GM23248 (cell line): Measurements from ENCODE around the gene ADM2. TPM values are rescaled to one million over a fixed set of nuclear protein-coding genes. Genes with fewer than 3 reads are reported as not detected.
A peak's percentile ranks its signal among the peaks of the same experiment; 100 is the strongest.
"Not testable (repeated sequence)": the region's sequence is repeated elsewhere in the genome, so short reads cannot be mapped to it uniquely, and the experiment has no call there.

Experiments used
- DNase-seq: peaks from one replicate; pipeline ENCODE4 v3.0.0-alpha.2; 2015
- H2AFZ ChIP-seq: fragments of 200-600 bp; sonication (generic); 2 replicates; pipeline ENCODE4 v1.6.1; 2016; ENCODE audit warnings: antibody characterized with exemption
- H3F3A ChIP-seq: fragments of 200-600 bp; sonication (generic); 2 replicates; pipeline ENCODE4 v1.6.1; 2016; ENCODE audit warnings: mild to moderate bottlenecking, antibody characterized with exemption, mixed run types; ENCODE audit not compliant: insufficient read depth
- H3K27ac ChIP-seq: fragments of 200-600 bp; sonication (generic); 2 replicates; pipeline ENCODE4 v1.5.1; 2016; ENCODE audit warnings: mild to moderate bottlenecking
- H3K27me3 ChIP-seq: fragments of 200-600 bp; sonication (generic); replicated peaks from 2 replicates; pipeline ENCODE4 v1.6.1; 2016; ENCODE audit warnings: mild to moderate bottlenecking; ENCODE audit not compliant: insufficient read depth
- H3K36me3 ChIP-seq: fragments of 200-600 bp; sonication (generic); 2 replicates; pipeline ENCODE4 v1.6.1; 2016; ENCODE audit warnings: low read depth, mild to moderate bottlenecking
- H3K4me1 ChIP-seq: fragments of 200-600 bp; sonication (generic); 2 replicates; pipeline ENCODE4 v1.6.1; 2016; ENCODE audit warnings: mild to moderate bottlenecking; ENCODE audit not compliant: insufficient read depth
- H3K4me2 ChIP-seq: fragments of 200-600 bp; sonication (generic); one replicate; pipeline ENCODE4 v1.6.1; 2016; ENCODE audit warnings: mild to moderate bottlenecking; ENCODE audit not compliant: unreplicated experiment
- H3K4me3 ChIP-seq: fragments of 200-600 bp; sonication (generic); 2 replicates; pipeline ENCODE4 v1.5.1; 2016; ENCODE audit warnings: mild to moderate bottlenecking
- H3K79me2 ChIP-seq: fragments of 200-600 bp; sonication (generic); 2 replicates; pipeline ENCODE4 v1.6.1; 2016; ENCODE audit warnings: mild to moderate bottlenecking; ENCODE audit not compliant: insufficient read depth
- H3K9ac ChIP-seq: fragments of 200-600 bp; sonication (generic); 2 replicates; pipeline ENCODE4 v1.6.1; 2016; ENCODE audit warnings: mild to moderate bottlenecking
- H3K9me2 ChIP-seq: fragments of 200-600 bp; sonication (generic); 2 replicates; pipeline ENCODE4 v1.6.1; 2016; ENCODE audit warnings: mixed run types, mild to moderate bottlenecking, moderate library complexity; ENCODE audit not compliant: insufficient read depth
- H3K9me3 ChIP-seq: fragments of 200-600 bp; sonication (generic); one replicate; pipeline ENCODE4 v1.6.1; 2017; ENCODE audit warnings: low read depth
- H4K20me1 ChIP-seq: fragments of 200-600 bp; sonication (generic); 2 replicates; pipeline ENCODE4 v1.6.0; 2016; ENCODE audit not compliant: insufficient read depth
- EZH2 ChIP-seq: fragments of 200-600 bp; sonication (generic); IDR thresholded peaks from 2 replicates; pipeline ENCODE4 v1.6.1; 2018; ENCODE audit warnings: antibody characterized with exemption, mild to moderate bottlenecking; ENCODE audit not compliant: insufficient read depth, poor library complexity, severe bottlenecking
- EZH2phosphoT487 ChIP-seq: fragments of 200-600 bp; sonication (generic); IDR thresholded peaks from 2 replicates; pipeline ENCODE4 v1.6.1; 2018; ENCODE audit warnings: antibody characterized with exemption, moderate library complexity, mild to moderate bottlenecking, low read depth; ENCODE audit not compliant: insufficient read depth
- WGBS, 2 experiments: methylation state at CpG; one replicate each; pipeline ENCODE4 v1.1.6; 2015 to 2017; ENCODE audit warnings: low lambda C conversion rate in 2 of 2, low coverage in 1 of 2; ENCODE audit errors: missing lambda C conversion rate in 2 of 2; 5-methylcytosine and 5-hydroxymethylcytosine counted together
- in situ Hi-C: fragments of 300-500 bp; cut with MboI; formaldehyde crosslinking; loops from 2 replicates; pipeline ENCODE4 v1.15.0; 2020
- polyA plus RNA-seq: library from polyadenylated mRNA; unstranded; fragments of >200 nt; fragmentation: Nextera tagmentation; extraction: Ambion mirVana; gene quantifications from 2 replicates; pipeline ENCODE4 v1.2.1, GENCODE V29; 2016
- total RNA-seq: library from RNA; depleted of rRNA; stranded (reverse); fragments of >200 nt; shearing (Covaris generic); gene quantifications from 2 replicates; pipeline ENCODE4 v1.2.3, GENCODE V29; 2014

Gene ADM2
- total and polyA plus RNA-seq, 2 experiments from 2014 or later: 11.6 to 15.2 TPM

GRCh38 chr22:50530877-50531545 lies 49.7 kb downstream of the ADM2 start:
- Histone ChIP-seq H3K4me2 (peak overlapping the region; percentile 81), H3K36me3 (no peaks in the 10 kb centered on the region), H4K20me1 (no peaks in the 10 kb centered on the region), H3K9me3 (no peaks in the 10 kb centered on the region), H3K27ac (peak overlapping the region; percentile 55), H3K9me2 (no peaks in the 10 kb centered on the region), H3K4me1 (no peaks in the 10 kb centered on the region), H3K9ac (peak overlapping the region; percentile 95), H3K4me3 (peak overlapping the region; percentile 81), H3F3A (peaks cover 21% of the 10 kb centered on the region), H3K27me3 (no peaks in the 10 kb centered on the region), H3K79me2 (no peaks in the 10 kb centered on the region), H2AFZ (peak overlapping the region; percentile 54)
- DNase-seq: peak; percentile 94
- 8 to 10% methylated on average over 33 to 46 of the region's 53 CpGs for WGBS, 2 experiments
- TF ChIP-seq EZH2phosphoT487 (no peak), EZH2 (no peak)
- in situ Hi-C loops: no loop called here

GRCh38 chr22:50531546-50531961 lies 50.2 kb downstream of the ADM2 start:
- H3K9me2 ChIP-seq: no peaks in the 10 kb centered on the region
- no peaks in the 10 kb centered on the region for H3K9me3 ChIP-seq
- DNase-seq: peak; percentile 71
- no peaks in the 10 kb centered on the region for H4K20me1 ChIP-seq
- H3K79me2 ChIP-seq: no peaks in the 10 kb centered on the region
- no peaks in the 10 kb centered on the region for H3K4me1 ChIP-seq
- H3K4me3 ChIP-seq: peak overlapping the region; percentile 81
- peak overlapping the region; percentile 95 for H3K9ac ChIP-seq
- in situ Hi-C loops: no loop called here
- H2AFZ ChIP-seq: peak overlapping the region; percentile 54
- no peaks in the 10 kb centered on the region for H3K36me3 ChIP-seq
- no peaks in the 10 kb centered on the region for H3K27me3 ChIP-seq
- peak overlapping the region; percentile 55 for H3K27ac ChIP-seq
- TF ChIP-seq EZH2phosphoT487 (no peak), EZH2 (no peak)
- H3F3A ChIP-seq: peaks cover 21% of the 10 kb centered on the region
- 2 to 5% methylated on average over 16 to 24 of the region's 44 CpGs for WGBS, 2 experiments
- H3K4me2 ChIP-seq: peak overlapping the region; percentile 81

DNA sequence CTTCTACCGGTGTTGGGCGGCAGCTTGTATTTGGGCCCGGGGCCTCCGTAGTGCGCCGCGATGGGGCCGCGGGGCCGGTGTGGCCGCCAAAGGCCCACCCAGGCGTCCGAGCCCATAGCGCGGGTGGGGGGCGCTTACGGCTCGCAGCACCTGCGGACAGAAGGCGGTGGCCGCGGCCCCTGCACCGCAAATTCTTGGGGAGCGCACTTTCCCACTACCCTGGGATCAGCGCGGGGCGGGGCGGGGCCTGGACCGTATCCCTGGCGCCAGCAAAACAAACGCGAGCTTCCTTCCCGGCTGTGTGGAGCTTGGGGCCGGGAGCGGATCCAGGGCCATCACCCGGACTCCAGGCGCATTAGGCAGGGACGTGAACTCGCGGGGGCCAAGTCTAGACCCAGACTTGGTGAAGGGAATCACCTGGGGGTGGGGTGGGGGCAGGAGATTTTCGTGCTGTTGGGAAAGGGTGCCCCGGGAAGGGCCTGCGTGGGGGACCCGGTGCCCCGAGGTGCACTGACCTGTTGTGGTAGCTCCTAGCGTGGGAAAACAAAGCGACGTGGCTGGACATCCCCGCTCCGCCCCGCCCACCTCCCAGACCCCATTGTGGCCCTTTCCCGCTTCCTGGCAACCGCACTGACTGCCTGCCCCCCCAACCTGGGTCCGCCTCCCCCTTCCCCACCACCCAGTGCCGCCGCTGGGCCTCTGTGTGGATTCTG lies 50.8 kb downstream of the ADM2 start:
- in situ Hi-C loops: no loop called here
- 6 to 10% methylated on average over 45 to 56 of the region's 56 CpGs for WGBS, 2 experiments

GRCh38 chr22:50532824-50533796 lies 51.8 kb downstream of the ADM2 start:
- H4K20me1 ChIP-seq: no peaks in the 10 kb centered on the region
- no peaks in the 10 kb centered on the region for H3K27me3 ChIP-seq
- no peaks in the 10 kb centered on the region for H3K79me2 ChIP-seq
- no peak overlapping the region for H2AFZ ChIP-seq
- H3K9me3 ChIP-seq: no peaks in the 10 kb centered on the region
- TF ChIP-seq EZH2phosphoT487: no peak
- no peak for TF ChIP-seq EZH2
- no peak overlapping the region for H3K4me3 ChIP-seq
- 81 to 83% methylated on average over 19 of the region's 19 CpGs for WGBS, 2 experiments
- H3F3A ChIP-seq: peaks cover 18% of the 10 kb centered on the region
- H3K9ac ChIP-seq: peak overlapping the region; percentile 95
- peaks cover 3% of the 10 kb centered on the region; the same call in 1 of the 2 replicates for H3K4me1 ChIP-seq
- in situ Hi-C loops: no loop called here
- peak overlapping the region; percentile 55; the same call in 1 of the 2 replicates for H3K27ac ChIP-seq
- no peaks in the 10 kb centered on the region for H3K36me3 ChIP-seq
- no peak overlapping the region for H3K4me2 ChIP-seq
- DNase-seq: no peak
- no peaks in the 10 kb centered on the region for H3K9me2 ChIP-seq

More for the DNA sequence above, 50.8 kb downstream of the ADM2 start:
- TF ChIP-seq EZH2phosphoT487: no peak
- no peak for TF ChIP-seq EZH2
- Histone ChIP-seq H3F3A (peaks cover 21% of the 10 kb centered on the region), H3K9me3 (no peaks in the 10 kb centered on the region), H3K4me2 (peak overlapping the region; percentile 81), H3K27me3 (no peaks in the 10 kb centered on the region), H3K4me1 (no peaks in the 10 kb centered on the region), H3K9ac (peak overlapping the region; percentile 95), H3K9me2 (no peaks in the 10 kb centered on the region), H3K27ac (peak overlapping the region; percentile 55), H3K79me2 (no peaks in the 10 kb centered on the region), H4K20me1 (no peaks in the 10 kb centered on the region), H2AFZ (peak overlapping the region; percentile 54), H3K36me3 (no peaks in the 10 kb centered on the region), H3K4me3 (peak overlapping the region; percentile 81)
- peak; percentile 88 for DNase-seq

DNA sequence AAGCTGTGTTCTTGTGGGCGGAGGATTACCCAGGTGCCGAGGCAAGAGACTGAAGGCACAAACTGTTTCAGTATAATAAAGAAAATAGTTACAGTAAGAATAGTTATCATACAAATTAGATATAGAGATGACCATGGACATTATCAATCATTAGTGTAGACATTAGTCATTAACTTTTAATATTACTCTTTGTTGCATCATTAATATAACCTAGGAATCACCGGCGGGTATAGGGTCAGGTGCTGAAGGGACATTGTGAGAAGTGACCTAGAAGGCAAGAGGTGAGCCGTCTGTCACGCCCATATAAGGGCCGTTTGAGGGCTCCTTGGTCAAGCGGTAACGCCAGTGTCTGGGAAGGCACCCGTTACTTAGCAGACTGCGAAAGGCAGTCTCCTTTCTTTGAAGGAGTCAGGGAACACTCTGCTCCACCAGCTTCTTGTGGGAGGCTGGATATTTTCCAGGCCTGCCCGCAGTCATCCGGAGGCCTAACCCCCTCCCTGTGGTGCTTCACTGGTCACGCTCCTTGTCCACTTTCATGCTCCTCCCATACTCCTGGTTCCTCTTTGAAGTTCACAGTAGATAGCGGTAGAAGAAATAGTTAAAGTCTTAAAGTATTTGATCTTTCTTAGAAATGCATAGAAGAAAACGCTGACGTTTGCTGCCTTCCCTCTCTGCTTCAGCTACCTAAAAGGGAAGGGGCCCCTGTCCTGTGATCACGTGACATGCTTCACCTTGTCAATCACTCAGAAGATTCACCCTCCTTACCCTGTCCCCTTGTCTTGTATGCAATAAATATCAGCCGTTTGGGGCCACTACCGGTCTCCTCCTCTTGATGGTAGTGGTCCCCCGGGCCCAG lies 52.7 kb downstream of the ADM2 start:
- H3K4me2 ChIP-seq, H3K79me2 ChIP-seq, H3K9ac ChIP-seq, H3K27me3 ChIP-seq, H3K9me2 ChIP-seq, H3K36me3 ChIP-seq, H4K20me1 ChIP-seq, H2AFZ ChIP-seq, H3K27ac ChIP-seq, in situ Hi-C loops, H3K4me3 ChIP-seq, H3K9me3 ChIP-seq: not testable (repeated sequence)
- peaks cover 14% of the 10 kb centered on the region for H3F3A ChIP-seq
- H3K4me1 ChIP-seq: peaks cover 11% of the 10 kb centered on the region
- WGBS, 2 experiments: 68 to 69% methylated on average over 21 of the region's 21 CpGs
- peak; percentile 10 for DNase-seq
